H9 (cell line): ENCODE data around the gene OR5D16. TPM values are rescaled to one million over a fixed set of nuclear protein-coding genes. Genes with fewer than 3 reads are reported as not detected.

ENCODE experiments used
- DNase-seq: peaks from one replicate; pipeline ENCODE4 v3.0.0-alpha.2; 2017
- H2AFZ ChIP-seq: one replicate; pipeline ENCODE4 v1.6.1; 2013; ENCODE audit warnings: mild to moderate bottlenecking, low read length, control low read depth, moderate library complexity
- H2AK5ac ChIP-seq: 2 replicates; pipeline ENCODE4 v1.6.1; 2013; ENCODE audit warnings: low read length, control low read depth, mixed read lengths; ENCODE audit not compliant: insufficient read length
- H2BK120ac ChIP-seq: one replicate; pipeline ENCODE4 v1.6.1; 2013; ENCODE audit warnings: low read depth, mild to moderate bottlenecking, low read length, control low read depth, inconsistent platforms; ENCODE audit not compliant: poor library complexity, severe bottlenecking
- H2BK12ac ChIP-seq: 2 replicates; pipeline ENCODE4 v1.6.1; 2013; ENCODE audit warnings: low read length, control low read depth, mixed read lengths, low read depth; ENCODE audit not compliant: insufficient read length
- H2BK15ac ChIP-seq: 2 replicates; pipeline ENCODE4 v1.6.1; 2013; ENCODE audit warnings: low read depth, low read length, control low read depth
- H2BK20ac ChIP-seq: one replicate; pipeline ENCODE4 v1.6.1; 2013; ENCODE audit warnings: low read depth, mild to moderate bottlenecking, low read length, control low read depth, inconsistent platforms; ENCODE audit not compliant: poor library complexity, severe bottlenecking
- H2BK5ac ChIP-seq: 2 replicates; pipeline ENCODE4 v1.6.1; 2013; ENCODE audit warnings: low read length, control low read depth, mixed read lengths; ENCODE audit not compliant: insufficient read length
- H3K14ac ChIP-seq: 2 replicates; pipeline ENCODE4 v1.6.1; 2013; ENCODE audit warnings: low read length, control low read depth; ENCODE audit not compliant: insufficient read depth
- H3K18ac ChIP-seq: 2 replicates; pipeline ENCODE4 v1.6.1; 2013; ENCODE audit warnings: low read depth, mild to moderate bottlenecking, mixed read lengths, low read length, control low read depth; ENCODE audit not compliant: insufficient read length
- H3K23ac ChIP-seq: 2 replicates; pipeline ENCODE4 v1.6.1; 2013; ENCODE audit warnings: low read length, control low read depth, mixed read lengths, low read depth; ENCODE audit not compliant: insufficient read length
- H3K23me2 ChIP-seq: 2 replicates; pipeline ENCODE4 v1.6.1; 2013; ENCODE audit warnings: low read depth, mild to moderate bottlenecking, mixed read lengths, low read length, control low read depth; ENCODE audit not compliant: insufficient read length, poor library complexity, severe bottlenecking
- H3K27ac ChIP-seq: 2 replicates; pipeline ENCODE4 v1.5.1; 2013; ENCODE audit warnings: low read length, control low read depth, mixed read lengths, low read depth; ENCODE audit not compliant: insufficient read length
- H3K27me3 ChIP-seq: 2 replicates; pipeline ENCODE4 v1.6.1; 2013; ENCODE audit warnings: low read length, control low read depth, inconsistent platforms; ENCODE audit not compliant: insufficient read depth
- H3K4ac ChIP-seq: 2 replicates; pipeline ENCODE4 v1.6.1; 2013; ENCODE audit warnings: low read depth, mild to moderate bottlenecking, control low read depth, inconsistent platforms, low read length, moderate library complexity
- H3K4me1 ChIP-seq: 2 replicates; pipeline ENCODE4 v1.6.1; 2013; ENCODE audit warnings: low read length, control low read depth, inconsistent platforms; ENCODE audit not compliant: insufficient read depth
- H3K4me2 ChIP-seq: 2 replicates; pipeline ENCODE4 v1.6.1; 2013; ENCODE audit warnings: low read length, control low read depth, mixed read lengths; ENCODE audit not compliant: insufficient read length, insufficient read depth
- H3K56ac ChIP-seq: 2 replicates; pipeline ENCODE4 v1.6.1; 2013; ENCODE audit warnings: low read depth, mild to moderate bottlenecking, mixed read lengths, low read length, control low read depth; ENCODE audit not compliant: insufficient read length
- H3K79me1 ChIP-seq: 2 replicates; pipeline ENCODE4 v1.6.1; 2013; ENCODE audit warnings: low read depth, mild to moderate bottlenecking, moderate library complexity, low read length, control low read depth, inconsistent platforms; ENCODE audit not compliant: insufficient read depth, poor library complexity, severe bottlenecking
- H3K79me2 ChIP-seq: 2 replicates; pipeline ENCODE4 v1.6.1; 2013; ENCODE audit warnings: low read length, control low read depth, inconsistent platforms; ENCODE audit not compliant: insufficient read depth
- H3K9ac ChIP-seq: 2 replicates; pipeline ENCODE4 v1.6.1; 2013; ENCODE audit warnings: low read length, control low read depth, mixed read lengths; ENCODE audit not compliant: insufficient read length; ENCODE audit errors: extremely low read depth
- H3K9me3 ChIP-seq: one replicate; pipeline ENCODE4 v1.6.1; 2013; ENCODE audit warnings: low read depth, low read length, inconsistent platforms; ENCODE audit not compliant: control insufficient read depth
- H3T11ph ChIP-seq: one replicate; pipeline ENCODE4 v1.6.1; 2013; ENCODE audit warnings: mild to moderate bottlenecking, low read length, control low read depth, inconsistent platforms
- H4K20me1 ChIP-seq: one replicate; pipeline ENCODE4 v1.6.1; 2013; ENCODE audit not compliant: control insufficient read depth, insufficient read length, insufficient read depth
- H4K5ac ChIP-seq: 2 replicates; pipeline ENCODE4 v1.6.1; 2013; ENCODE audit warnings: low read depth, mild to moderate bottlenecking, mixed read lengths, low read length, control low read depth; ENCODE audit not compliant: insufficient read length
- H4K8ac ChIP-seq: replicated peaks from 2 replicates; pipeline ENCODE4 v1.6.1; 2013; ENCODE audit warnings: low read length, control low read depth, mixed read lengths, low read depth; ENCODE audit not compliant: insufficient read length
- H4K91ac ChIP-seq: 2 replicates; pipeline ENCODE4 v1.6.1; 2013; ENCODE audit warnings: low read depth, mild to moderate bottlenecking, moderate library complexity, mixed read lengths, low read length, control low read depth; ENCODE audit not compliant: insufficient read length
- H3K27ac Mint-ChIP-seq, 3 experiments: 2 replicates in 2 of 3; 3 replicates in 1 of 3; pipeline ENCODE4 v1.8.0; 2020 to 2021; ENCODE audit warnings: mixed read lengths in 3 of 3, mild to moderate bottlenecking in 1 of 3, moderate library complexity in 1 of 3
- H3K27me3 Mint-ChIP-seq: 2 replicates; pipeline ENCODE4 v1.8.0; 2021; ENCODE audit warnings: low read depth, mild to moderate bottlenecking, moderate library complexity, mixed read lengths
- H3K36me3 Mint-ChIP-seq, 3 experiments: 2 replicates in 2 of 3; 3 replicates in 1 of 3; pipeline ENCODE4 v1.8.0; 2020 to 2021; ENCODE audit warnings: low read depth in 3 of 3, mixed read lengths in 3 of 3; ENCODE audit not compliant: insufficient read depth in 1 of 3
- H3K4me1 Mint-ChIP-seq, 2 experiments: 2 replicates each; pipeline ENCODE4 v1.8.0; 2020; ENCODE audit warnings: mixed read lengths in 2 of 2
- H3K4me3 Mint-ChIP-seq, 2 experiments: 2 replicates in 1 of 2; 3 replicates in 1 of 2; pipeline ENCODE4 v1.8.0; 2020 to 2021; ENCODE audit warnings: mild to moderate bottlenecking in 2 of 2, mixed read lengths in 2 of 2, moderate library complexity in 1 of 2
- H3K9me3 Mint-ChIP-seq, 2 experiments: 2 replicates in 1 of 2; 3 replicates in 1 of 2; pipeline ENCODE4 v1.8.0; 2020; ENCODE audit warnings: mild to moderate bottlenecking in 2 of 2, mixed read lengths in 2 of 2, moderate library complexity in 1 of 2
- CTCF ChIP-seq: fragments of 200-600 bp; sonication (generic); conservative IDR thresholded peaks from 3 replicates; pipeline ENCODE4 v1.8.0; 2021; ENCODE audit warnings: antibody characterized with exemption, mild to moderate bottlenecking
- WGBS: extraction: QIAGEN DNeasy Blood & Tissue Kit; methylation state at CpG from one replicate; pipeline ENCODE4 v1.1.7; 2013; ENCODE audit warnings: missing lambda C conversion rate, low lambda C conversion rate, mixed read lengths; ENCODE audit not compliant: insufficient read length; ENCODE audit errors: extremely low coverage; 5-methylcytosine and 5-hydroxymethylcytosine counted together
- total RNA-seq: library from RNA; stranded (reverse); gene quantifications from 2 replicates; pipeline ENCODE4 v1.2.1, GENCODE V29; 2021

The OR5D16 gene
- total RNA-seq, 1 experiment from 2014 or later = not detected

- H2BK120ac ChIP-seq = no peak within 1 kb of the TSS
- no CpG with 5 or more reads among the region's 1 CpG for WGBS
- no peak within 1 kb of the TSS for H2BK20ac ChIP-seq
- no peaks in the 10 kb centered on the region for H3K4me1 ChIP-seq
- no peak within 1 kb of the TSS for H4K91ac ChIP-seq
- no peak within 1 kb of the TSS for H2AK5ac ChIP-seq
- no peaks in the 10 kb centered on the region for H3K27me3 ChIP-seq
- H4K20me1 ChIP-seq = no peaks in the 10 kb centered on the region
- H3K23ac ChIP-seq = no peak within 1 kb of the TSS
- H3K14ac ChIP-seq = no peak within 1 kb of the TSS
- H3K79me1 ChIP-seq = no peaks in the 10 kb centered on the region
- H3K18ac ChIP-seq = no peak within 1 kb of the TSS
- H3T11ph ChIP-seq = no peak within 1 kb of the TSS
- H4K5ac ChIP-seq = no peak within 1 kb of the TSS
- no peak within 1 kb of the TSS for H4K8ac ChIP-seq
- no peak within 1 kb of the TSS for H2BK12ac ChIP-seq
- no peak within 1 kb of the TSS for H3K27ac Mint-ChIP-seq
- H3K27me3 Mint-ChIP-seq = no peaks in the 10 kb centered on the region; the same call in 1 of the 2 replicates
- H3K23me2 ChIP-seq = no peaks in the 10 kb centered on the region
- peaks cover 87% of the 10 kb centered on the region in 2 experiments for H3K9me3 Mint-ChIP-seq
- H3K27ac ChIP-seq = no peak within 1 kb of the TSS
- no peak within 1 kb of the TSS for H3K4me3 Mint-ChIP-seq
- H3K56ac ChIP-seq = no peak within 1 kb of the TSS
- H2BK15ac ChIP-seq = no peak within 1 kb of the TSS
- H3K36me3 Mint-ChIP-seq = peaks cover 0 to 31% (median 10%) of the 10 kb centered on the region in 3 experiments; a peak in 5 of 7 replicates
- no peak for TF ChIP-seq CTCF
- no peaks in the 10 kb centered on the region for H3K79me2 ChIP-seq
- H3K4ac ChIP-seq = no peak within 1 kb of the TSS
- H2BK5ac ChIP-seq = no peak within 1 kb of the TSS
- no peak within 1 kb of the TSS for H2AFZ ChIP-seq
- H3K4me1 Mint-ChIP-seq = no peaks in the 10 kb centered on the region
- no peak within 1 kb of the TSS for H3K9ac ChIP-seq
- H3K9me3 ChIP-seq = peaks cover 64% of the 10 kb centered on the region
- no peak for DNase-seq
- no peak within 1 kb of the TSS for H3K4me2 ChIP-seq
Measured at GRCh38 chr11:55811067-55811466, 27.5 kb upstream of the OR5D16 start, which contains the start of gene OR5L1. Gene OR5L1 (plus strand): TSS chr11:55811367. CDS start chr11:55811467, 100 bp downstream.
